NCI-H2029 treated with DMSO at 0.1 percent for 48 hours (cell line): ENCODE results near the gene CEP20.
"Not testable (repeated sequence)": the region's sequence is repeated elsewhere in the genome, so short reads cannot be mapped to it uniquely, and the experiment has no call there.

Source experiments
- DNase-seq: peaks from one replicate; lab custom pipeline; 2025; lab: John Stamatoyannopoulos, UW

CEP20 gene

DNA sequence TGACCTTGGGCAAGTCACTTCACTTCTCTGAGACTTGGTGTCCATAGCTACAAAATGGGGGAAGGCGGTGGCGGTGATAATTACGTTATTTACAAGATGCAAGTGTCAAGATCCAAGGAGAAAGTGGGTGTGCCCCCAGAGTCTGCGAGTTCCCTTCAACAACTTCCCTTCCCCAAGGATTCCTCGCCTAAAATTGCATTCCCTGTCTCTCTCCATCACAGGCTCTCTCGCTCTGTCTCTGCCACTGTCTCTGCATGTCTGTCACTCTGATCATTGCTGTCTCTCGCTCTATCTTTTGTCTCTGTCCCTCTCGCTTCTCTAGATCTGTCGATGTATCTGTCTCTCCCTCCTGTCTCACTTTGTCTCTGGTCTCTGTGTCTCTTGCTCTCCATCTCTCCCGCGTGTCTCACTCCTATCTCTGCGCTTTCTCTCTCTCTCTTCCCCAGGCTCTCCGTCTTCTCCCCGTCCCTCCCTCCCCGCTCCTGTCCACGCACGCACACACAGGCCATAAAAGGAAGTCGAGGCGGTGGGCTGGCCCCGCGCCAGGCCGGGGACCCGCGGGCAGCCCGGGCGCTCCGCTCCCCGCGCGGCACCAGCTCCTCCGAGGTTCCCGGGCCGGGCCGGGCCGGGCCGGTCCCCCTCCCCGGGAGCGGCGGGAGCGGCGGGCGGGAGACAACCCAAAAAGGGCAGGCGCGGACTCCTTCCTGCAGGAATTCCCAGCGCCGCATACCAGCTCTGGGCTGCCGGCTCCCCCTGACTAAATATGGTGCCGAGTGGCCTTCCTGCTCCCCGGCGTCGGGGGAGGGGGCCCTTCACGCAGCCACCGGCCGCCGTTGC lies 30.5 kb downstream of the CEP20 start:
- no peak for DNase-seq

DNA sequence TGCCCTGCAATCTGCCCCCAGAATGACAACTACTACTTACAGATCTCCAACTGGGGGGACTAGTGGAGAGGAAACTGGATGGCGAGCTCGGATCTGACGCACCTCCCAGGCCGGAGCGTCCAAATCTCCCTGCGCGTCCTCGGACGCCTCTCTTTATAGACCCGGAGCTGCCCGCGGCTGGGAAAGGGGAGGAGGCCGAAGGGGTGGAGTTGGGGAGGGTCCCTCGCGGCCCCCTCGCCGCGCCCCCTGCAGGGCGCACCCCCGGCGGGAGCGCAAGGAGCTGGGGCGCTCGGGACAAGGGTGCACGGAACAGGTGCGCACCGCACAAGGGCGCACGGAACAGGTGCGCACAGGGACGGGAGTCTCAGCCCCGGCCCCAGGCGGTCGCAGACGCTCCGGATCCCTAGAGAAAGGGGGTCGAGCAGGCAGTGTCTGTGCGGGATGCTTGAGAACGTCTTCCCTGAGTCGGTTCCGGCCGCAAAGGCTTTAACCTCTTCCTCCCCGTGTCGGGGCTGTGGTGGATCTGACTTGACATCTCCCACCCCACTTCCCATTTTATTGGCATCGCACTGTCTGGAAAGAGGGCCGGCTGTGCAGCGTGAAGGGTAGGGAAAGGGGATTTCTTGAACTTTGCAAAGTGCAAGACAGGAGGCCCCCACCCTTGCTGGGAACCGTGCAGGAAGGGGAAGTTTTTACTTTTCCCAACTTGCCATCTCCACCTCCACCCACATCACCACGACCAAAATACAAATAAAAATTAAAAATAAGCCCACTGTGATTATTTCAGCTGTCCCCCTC lies 31.3 kb downstream of the CEP20 start, which contains the start of gene MYH11:
Gene MYH11, minus strand, starts transcription at position 128 of the 798 bp plus-strand sequence. CDS start 18,776 bp downstream, outside the sequence.
- DNase-seq = no peak

DNA sequence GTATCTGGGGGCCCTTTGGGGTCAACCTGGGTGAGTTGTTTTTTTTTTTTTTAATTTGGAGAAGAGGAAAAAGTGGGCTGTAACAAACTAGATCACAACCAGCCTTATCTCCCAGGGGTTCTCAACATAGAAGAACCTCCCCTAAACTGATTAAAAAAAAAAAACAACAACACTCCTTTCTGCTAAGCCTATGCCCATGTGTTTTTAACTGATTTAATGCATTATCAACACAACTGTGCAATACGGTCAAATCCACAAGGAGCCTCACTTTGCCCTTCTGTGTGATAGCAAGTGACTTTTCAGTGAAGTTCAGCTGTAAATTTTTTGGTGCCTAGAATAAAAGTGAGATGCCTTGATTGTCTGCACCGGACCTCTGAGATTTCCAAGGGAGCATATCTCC lies 32.2 kb downstream of the CEP20 start:
- DNase-seq = no peak

GRCh38 chr16:15855704-15856003 lies 32.7 kb downstream of the CEP20 start:
- DNase-seq = no peak

DNA sequence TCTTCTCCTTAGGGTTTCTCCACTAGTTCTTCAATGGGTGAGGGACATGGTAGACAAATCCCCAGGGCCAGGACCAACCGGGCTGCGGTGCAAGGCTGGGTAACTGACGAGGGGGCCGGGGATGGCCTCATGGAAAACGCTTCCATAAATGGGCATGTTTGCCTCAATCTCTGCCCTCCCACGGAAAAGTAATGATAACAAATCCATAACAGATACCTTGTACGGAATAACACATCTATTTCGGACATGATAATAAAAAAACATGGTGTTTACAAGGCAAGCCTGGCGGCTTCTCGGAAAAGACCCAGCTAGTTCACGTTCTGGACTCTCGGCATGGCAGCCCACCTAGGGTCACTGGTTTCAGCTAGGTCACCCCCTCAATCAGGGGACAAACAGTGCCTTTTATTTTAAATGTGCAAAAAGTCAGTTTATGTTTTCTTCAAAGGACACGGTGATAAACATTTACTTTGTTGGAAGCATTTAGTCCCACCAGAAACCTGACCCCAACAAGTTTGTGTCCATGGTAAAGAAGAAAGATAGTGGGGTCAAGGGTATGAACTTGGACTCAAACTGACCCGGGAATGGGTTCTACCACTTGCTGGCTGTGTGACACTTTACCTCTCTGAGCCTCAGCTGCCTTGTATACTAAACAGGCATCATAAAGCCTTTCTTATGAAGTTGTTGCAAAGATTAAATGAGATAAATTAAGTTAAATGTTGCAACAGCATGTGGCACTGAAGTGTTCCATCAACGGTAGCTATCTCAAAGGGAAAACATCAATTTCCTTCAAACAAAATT lies 33.3 kb downstream of the CEP20 start:
- DNase-seq = no peak

DNA sequence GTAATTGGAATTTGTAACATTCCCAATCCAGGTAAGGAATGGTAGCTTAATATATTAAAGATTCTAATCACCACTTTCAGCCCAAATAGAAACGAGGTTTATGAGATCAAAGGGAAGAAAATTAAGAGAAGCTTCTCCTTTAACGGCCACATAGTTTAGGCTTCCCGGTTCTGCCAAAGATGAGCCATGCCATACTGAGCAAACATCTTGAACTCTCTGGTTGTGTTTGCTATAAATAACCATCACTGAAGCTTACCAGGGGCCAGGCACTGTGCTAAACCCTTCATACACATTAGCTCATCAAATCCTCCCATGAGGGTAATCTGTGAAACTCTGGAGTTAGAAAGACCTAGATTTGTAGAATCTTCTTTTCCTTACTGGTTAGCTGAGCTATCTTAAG lies 34.3 kb downstream of the CEP20 start:
- DNase-seq = no peak

- no peak for DNase-seq
These were observed 35.4 kb downstream of the CEP20 start for GRCh38 chr16:15853021-15853420.

DNA sequence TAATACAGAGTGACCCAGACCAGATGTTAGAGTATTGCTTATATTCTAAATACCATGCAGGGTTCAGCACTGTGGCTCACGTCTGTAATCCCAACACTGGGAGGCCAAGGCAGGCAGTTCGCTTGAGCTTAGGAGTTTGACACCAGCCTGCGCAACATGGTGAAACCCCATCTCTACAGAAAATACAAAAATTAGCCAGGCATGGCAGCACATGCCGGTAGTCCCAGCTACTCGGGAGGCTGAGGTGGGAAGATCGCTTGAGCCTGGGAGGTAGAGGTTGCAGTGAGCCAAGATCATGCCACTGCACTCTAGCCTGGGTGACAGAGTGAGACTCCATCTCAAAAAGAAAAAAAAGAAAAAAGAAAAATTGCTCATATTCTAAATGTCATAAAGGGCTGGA lies 37.8 kb downstream of the CEP20 start:
- not testable (repeated sequence) for DNase-seq

GRCh38 chr16:15849209-15849981 lies 39.0 kb downstream of the CEP20 start:
- no peak for DNase-seq

GRCh38 chr16:15847611-15848175 lies 40.7 kb downstream of the CEP20 start:
- no peak for DNase-seq

GRCh38 chr16:15846510-15846909 lies 41.9 kb downstream of the CEP20 start:
- no peak for DNase-seq

GRCh38 chr16:15843635-15844279 lies 44.6 kb downstream of the CEP20 start:
- DNase-seq = no peak

DNA sequence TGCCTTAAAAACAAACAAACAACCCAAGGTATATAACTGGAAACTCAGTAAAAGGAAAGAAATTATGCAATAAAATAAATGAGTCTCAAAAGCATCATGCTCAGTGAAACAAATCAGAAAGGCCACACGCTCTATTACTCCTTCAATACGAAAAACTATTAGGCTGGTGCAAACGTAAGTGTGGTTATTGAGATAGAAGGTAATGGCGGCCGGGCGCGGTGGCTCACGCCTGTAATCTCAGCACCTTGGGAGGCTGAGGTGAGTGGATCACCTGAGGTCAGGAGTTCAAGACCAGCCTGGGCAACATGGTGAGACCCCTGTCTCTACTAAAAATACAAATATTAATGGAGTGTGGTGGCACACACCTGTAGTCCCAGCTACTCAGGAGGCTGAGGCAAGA lies 49.2 kb downstream of the CEP20 start:
- DNase-seq = not testable (repeated sequence)

DNA sequence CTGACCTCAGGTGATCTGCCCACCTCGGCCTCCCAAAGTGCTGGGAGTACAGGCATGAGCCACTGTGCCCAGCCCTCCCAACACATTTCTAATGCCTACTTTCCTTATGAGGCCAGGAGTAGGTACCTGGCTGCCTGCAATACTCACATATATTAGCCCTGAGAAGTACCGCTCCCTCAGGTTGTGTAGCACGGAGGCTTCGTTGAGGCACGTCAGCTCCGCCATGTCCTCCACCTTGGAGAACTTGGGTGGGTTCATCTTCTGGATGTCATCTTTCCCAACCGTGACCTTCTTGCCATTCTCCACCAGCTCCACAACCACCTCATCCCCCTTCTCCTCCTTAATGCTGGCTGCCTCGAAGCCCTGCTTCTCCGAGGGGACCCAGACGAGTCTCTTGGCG lies 50.6 kb downstream of the CEP20 start:
- no peak for DNase-seq

GRCh38 chr16:15836965-15837611 lies 51.3 kb downstream of the CEP20 start:
- no peak for DNase-seq

- no peak for DNase-seq
These were observed 52.3 kb downstream of the CEP20 start for GRCh38 chr16:15836074-15836473.

GRCh38 chr16:15835136-15835878 lies 53.1 kb downstream of the CEP20 start:
- DNase-seq = no peak

DNA sequence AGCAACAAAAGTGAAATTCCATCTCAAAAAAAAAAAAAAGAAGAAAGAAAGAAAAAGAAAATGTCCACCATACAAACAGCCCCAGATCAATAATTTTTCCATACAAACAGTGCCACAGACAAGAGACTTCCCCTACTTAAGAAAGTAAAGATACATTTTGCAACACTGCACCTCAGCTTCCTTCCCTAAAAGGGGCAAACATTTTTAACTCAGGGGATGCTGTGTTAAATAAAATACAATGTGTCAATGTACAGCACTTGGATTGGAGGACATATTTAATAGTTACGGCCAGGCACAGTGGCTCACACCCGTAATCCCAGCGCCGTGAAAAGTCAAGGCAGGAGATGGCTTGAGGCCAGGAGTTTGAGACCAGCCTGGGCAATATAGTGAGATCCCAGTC lies 53.9 kb downstream of the CEP20 start:
- no peak for DNase-seq

DNA sequence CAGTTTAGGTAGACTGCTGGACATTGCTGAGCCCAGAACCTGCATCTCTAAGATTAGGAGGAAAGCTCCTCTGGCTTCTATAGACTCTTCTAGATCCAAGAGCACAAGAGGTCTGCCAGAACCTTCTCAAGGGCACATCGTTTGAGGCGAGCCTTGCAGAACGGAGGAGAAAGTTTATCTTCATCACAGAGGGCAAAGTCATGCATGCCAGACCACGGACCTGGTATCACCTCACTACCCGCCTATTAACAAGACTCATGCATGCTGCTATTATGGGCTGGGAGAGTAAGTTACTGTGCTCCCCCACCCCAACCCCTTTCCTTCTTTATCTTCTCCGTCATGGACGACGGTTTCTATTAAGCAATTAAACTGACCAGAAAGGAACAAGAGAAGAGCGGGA lies 54.9 kb downstream of the CEP20 start:
- no peak for DNase-seq

GRCh38 chr16:15832241-15832640 lies 56.2 kb downstream of the CEP20 start:
- DNase-seq = no peak
